HUDEP-2 (cell line): Measurements from ENCODE around the gene RABEP1.

ENCODE experiments used
- DNase-seq, 76 experiments: peaks; one replicate each; lab custom pipeline; 2025; ENCODE audit not compliant: unreplicated experiment in 76 of 76; lab: John Stamatoyannopoulos, UW

RABEP1 gene

DNA sequence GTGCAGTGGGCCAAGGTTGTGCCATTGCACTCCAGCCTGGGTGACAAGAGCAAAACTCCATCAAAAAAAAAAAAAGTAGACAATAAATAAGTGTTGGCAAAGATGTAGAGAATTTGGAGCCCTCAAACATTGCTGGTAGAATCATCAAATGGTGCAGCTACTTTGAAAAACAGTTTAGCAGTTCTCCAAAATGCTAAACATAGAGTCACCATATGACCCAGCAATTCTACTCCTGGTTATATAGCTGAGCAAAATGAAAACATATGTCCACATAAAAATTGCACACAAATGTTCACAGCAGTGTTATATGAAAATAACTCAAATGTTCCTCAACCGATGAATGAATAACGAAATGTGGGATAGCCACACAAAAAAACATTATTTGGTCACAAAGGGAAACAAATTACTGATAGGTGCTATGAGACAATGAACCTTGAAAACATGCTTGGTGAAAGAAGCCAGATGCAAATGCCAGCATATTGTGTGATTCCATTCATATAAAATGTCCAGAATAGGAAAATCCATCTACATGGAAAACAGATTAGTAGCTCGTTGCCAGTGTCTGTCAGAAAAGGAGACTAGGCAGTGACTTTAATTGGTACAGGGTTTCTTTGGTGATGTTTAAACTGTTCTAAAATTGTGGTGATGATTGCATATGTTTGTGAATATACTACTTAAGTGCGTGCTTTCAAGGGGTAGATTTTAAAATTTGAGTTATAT, 12.7 kb upstream of the RABEP1 start:
- DNase-seq = no peak

GRCh38 chr17:5272322-5272721, 9.8 kb upstream of the RABEP1 start:
- DNase-seq = no peak

DNA sequence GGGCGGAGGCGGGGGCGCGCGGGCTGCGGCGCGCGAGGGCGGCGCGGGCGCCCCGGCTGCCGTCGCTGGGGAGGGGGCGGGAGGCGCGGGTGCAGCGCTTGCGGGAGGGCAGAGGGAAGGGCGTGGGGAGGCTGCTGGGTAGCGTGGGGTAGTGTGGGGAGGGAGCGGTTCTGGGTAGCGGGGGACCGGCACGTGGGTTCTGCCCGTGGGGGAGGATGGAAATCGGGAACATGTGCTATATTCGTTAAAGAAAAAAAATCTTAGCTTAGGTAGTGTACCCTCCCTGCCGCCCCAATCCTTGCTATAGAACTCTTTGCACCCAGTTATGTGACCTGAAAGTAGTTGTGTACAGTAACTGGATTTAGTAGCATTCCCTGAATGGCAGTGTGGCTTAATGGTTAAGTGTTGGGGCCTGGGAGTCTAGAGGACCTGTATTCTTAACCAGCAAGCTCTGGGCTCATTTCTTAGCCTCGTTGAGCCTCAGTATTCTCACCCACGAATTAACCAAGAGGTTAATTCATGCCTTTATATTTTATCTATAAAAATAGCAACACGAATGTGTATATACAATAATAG, 646 bp downstream of the RABEP1 start:
- DNase-seq = peak in 31 of 76 experiments; percentile 6 to 43 (median 23)

GRCh38 chr17:5283571-5284315, 1.7 kb downstream of the RABEP1 start:
- peak in 15 of 76 experiments; percentile 1 to 32 (median 11) for DNase-seq

DNA sequence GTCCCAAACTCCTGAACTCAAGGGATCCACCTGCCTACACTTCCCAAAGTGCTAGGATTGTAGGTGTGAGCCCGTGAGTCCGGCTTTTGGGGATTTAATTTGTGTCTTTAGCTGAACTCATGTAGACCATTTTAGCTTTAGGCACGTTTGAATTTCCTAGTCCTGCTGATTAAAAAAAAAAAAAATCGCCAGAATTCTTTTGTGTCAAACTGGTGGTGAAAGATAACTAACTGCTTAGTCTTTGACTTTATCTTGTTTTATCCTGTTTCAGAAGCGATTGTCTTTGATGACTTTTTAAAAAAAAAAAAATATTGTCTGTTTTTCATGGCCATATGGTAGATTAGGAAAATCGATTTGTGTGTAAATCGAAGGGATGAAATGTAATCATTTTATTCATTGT, 2.6 kb downstream of the RABEP1 start:
- peak in 6 of 76 experiments; percentile 1 to 20 (median 6) for DNase-seq

- no peak for DNase-seq
Observed at GRCh38 chr17:5286846-5287245, 4.8 kb downstream of the RABEP1 start.

- no peak for DNase-seq
Observed at GRCh38 chr17:5291683-5292350, 9.7 kb downstream of the RABEP1 start.

GRCh38 chr17:5297245-5297644, 15.2 kb downstream of the RABEP1 start:
- no peak for DNase-seq

- no peak for DNase-seq
Observed at GRCh38 chr17:5299383-5299782, 17.3 kb downstream of the RABEP1 start.

GRCh38 chr17:5304636-5305035, 22.6 kb downstream of the RABEP1 start:
- no peak for DNase-seq

GRCh38 chr17:5309851-5310250, 27.8 kb downstream of the RABEP1 start:
- DNase-seq = no peak

- DNase-seq = no peak
Observed at GRCh38 chr17:5325851-5326250, 43.8 kb downstream of the RABEP1 start.

DNA sequence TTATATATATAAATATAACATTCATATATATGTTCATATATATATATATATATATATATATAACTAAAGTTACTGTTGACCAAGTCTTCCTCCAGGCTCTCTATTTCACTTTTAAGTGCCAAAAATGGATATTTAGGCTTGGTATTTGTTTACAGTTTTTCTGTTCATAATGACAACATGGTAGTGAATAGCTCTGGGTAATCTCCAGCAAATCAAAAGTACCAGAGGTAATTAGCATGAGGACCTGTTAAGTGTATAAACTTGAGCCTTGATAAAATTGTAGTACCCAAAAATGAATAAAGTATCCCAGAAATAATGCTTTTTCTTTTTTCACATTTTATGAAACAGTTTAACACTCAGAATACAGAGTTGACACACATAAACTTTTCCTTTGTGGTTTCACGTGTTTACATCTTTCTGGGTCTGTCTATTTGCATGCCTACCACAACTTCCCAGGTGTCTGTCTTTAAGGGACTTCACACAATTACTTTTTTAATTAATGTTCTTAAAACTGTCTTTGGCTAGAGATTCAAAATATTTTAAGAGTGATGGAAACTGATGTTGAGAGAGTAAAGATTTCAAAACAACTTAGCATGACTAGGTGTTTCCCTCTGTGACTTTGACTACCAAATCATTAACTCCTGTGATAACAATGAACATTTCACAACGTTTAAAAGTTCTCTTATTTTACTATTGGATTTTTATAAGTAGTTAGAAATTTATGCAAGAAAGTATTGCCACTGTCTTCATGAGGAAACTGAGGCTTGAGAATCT, 47.9 kb downstream of the RABEP1 start:
- DNase-seq = no peak

DNA sequence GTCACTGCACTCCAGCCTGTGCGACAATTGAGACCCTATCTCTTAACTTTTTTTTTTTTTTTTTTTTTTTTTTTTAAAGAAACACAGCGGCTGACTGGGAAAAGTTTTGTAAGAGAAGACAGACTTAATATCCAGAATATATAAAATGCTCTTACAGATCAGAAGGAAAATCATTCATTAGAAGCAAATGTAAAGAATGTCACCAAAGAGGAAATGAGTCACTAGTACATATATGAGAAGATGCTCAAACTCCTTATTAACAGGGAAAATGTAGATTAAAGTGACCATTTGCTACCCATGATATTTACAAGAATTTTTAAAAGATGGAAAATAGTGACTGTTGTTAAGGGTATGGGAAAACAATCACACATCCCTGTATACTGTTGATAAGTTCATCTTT, 48.9 kb downstream of the RABEP1 start:
- DNase-seq = no peak

GRCh38 chr17:5331506-5331905, 49.4 kb downstream of the RABEP1 start:
- no peak for DNase-seq

DNA sequence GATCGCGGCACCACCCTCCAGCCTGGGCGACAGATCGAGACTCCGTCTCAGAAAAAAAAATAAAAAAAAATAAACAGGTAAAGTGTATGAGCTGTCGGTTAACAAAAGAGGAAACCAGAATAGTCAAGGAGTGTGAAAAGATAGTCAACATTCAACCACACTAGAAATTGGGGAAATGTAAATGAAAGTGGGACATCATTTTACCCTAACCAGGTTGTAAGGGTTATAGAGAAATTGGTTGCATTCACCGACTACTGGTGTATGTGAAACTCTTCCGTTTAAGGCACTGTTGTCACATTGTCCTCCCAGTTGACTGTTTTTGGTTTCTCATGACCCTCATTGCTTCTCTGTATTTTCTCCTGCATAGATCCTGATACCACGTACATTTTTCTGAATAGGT, 62.8 kb downstream of the RABEP1 start:
- no peak for DNase-seq

DNA sequence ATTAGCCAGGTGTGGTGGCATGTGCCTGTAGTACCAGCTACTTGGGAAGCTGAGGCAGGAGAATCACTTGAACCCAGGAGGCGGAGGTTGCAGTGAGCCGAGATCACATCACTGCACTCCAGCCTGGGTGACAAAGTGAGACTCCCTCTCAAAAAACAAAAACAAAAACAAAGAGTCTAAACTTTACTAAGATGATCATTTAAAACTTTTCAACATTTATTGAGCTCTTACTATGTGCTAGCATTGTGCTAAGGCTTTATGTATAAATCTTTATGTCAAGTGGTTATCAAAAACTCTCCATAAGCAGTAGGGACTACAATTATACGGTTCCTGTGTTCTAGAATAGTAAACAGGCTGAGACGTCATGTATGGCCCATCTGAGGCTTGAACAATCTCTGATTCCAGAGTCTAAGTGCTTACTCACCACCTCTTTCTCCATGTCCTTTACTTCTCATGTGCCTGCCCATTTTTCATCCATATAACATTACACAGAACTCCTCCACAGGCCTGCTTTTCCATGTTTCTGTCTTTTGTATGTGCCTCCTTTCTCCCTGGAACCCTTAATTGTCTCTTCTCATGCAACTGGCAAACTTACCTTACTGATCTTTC, 70.7 kb downstream of the RABEP1 start:
- DNase-seq = no peak

DNA sequence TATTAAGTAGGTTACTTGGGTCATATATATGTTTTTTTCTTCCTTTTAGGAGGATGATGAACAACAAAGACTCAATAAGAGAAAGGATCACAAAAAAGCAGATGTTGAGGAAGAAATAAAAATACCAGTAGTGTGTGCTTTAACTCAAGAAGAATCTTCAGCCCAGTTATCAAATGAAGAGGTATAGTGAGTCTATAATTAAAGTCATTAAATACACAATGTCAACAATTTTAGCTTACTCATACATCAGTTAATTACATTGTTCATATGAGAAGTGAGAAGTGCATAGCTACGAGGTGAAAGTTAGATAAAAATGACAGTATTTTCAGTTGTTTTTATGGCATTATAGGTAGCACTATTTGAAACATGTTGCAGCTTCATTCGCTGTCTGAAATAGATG, 72.2 kb downstream of the RABEP1 start:
- no peak for DNase-seq

- DNase-seq = no peak
Observed at GRCh38 chr17:5354886-5355415, 72.9 kb downstream of the RABEP1 start.
